HG03558 (cell line): Measurements from ENCODE around the gene CDX2.

Experiments
- ATAC-seq: cut with Tn5 transposase; IDR thresholded peaks from one replicate; pipeline ENCODE4 v1.9.1; 2021; ENCODE audit warnings: moderate number of reproducible peaks; ENCODE audit not compliant: unreplicated experiment; ENCODE audit errors: extremely low read depth

The CDX2 gene

DNA sequence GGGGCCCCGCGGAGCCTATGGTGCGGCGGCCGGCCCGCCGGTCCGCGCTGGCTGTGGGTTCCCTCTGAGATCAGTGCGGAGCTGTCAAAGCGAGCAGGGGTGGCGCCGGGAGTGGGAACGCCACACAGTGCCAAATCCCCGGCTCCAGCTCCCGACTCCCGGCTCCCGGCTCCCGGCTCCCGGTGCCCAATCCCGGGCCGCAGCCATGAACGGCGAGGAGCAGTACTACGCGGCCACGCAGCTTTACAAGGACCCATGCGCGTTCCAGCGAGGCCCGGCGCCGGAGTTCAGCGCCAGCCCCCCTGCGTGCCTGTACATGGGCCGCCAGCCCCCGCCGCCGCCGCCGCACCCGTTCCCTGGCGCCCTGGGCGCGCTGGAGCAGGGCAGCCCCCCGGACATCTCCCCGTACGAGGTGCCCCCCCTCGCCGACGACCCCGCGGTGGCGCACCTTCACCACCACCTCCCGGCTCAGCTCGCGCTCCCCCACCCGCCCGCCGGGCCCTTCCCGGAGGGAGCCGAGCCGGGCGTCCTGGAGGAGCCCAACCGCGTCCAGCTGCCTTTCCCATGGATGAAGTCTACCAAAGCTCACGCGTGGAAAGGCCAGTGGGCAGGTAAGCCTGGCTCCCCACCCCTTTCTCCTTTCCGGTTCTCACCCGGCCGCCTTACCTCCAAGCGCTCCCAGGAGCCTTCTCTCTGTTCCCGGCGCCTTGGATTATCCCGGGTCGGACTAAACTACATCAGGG, 49.0 kb downstream of the CDX2 start, which contains the start of gene PDX1:
Gene PDX1 (plus strand): TSS at position 67 of the 743 bp plus-strand sequence. CDS start 139 bp downstream, at position 206.
- no peak for ATAC-seq

DNA sequence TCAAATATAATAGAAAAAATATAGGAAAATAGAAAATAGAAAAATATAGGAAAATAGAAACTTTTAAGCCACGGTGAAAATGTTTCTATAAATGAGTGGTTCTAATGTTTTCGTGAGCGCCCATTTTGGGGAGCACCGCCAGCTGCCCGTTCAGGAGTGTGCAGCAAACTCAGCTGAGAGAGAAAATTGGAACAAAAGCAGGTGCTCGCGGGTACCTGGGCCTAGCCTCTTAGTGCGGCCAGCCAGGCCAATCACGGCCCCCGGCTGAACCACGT, 49.5 kb downstream of the CDX2 start:
- ATAC-seq: no peak

DNA sequence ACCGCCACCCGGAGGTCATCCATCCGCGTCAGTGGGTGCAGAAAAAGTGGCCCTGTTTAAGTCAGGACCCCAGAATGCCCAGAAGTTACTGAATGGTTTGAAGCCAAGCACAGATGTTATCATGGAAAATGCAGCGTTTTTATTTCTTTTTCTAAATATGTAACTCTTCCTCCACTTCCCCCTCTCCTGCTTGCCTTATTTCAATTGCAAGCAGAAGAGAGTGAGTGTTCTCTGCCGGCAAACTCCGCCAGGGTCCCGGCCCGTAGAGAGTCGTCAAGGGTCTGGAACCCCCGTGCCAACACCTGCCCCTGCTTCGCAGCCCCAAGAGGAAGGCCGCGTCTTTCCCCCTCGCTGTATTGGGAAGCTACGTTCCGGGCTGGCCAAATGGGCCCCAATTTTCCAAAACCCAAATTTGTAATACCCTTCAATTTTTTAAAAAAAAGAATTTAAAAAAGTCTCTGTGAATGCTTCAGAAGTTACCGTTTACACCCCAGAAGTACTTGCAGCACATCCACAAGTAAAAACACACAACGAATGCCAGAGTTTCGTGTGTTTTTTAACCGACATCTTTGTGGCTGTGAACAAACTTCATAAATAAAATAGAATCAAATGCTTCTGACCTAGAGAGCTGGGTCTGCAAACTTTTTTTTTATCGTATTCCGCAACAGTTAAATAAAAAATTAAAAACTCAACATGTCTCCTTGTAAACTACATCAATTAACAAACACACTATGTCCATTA, 50.0 kb downstream of the CDX2 start:
- ATAC-seq: no peak

GRCh38 chr13:27918041-27918917, 50.8 kb downstream of the CDX2 start:
- ATAC-seq: no peak

GRCh38 chr13:27917121-27917947, 51.8 kb downstream of the CDX2 start:
- no peak for ATAC-seq

- no peak for ATAC-seq
These were observed 53.6 kb downstream of the CDX2 start for GRCh38 chr13:27915301-27916207.

GRCh38 chr13:27913160-27913559, 56.0 kb downstream of the CDX2 start:
- no peak for ATAC-seq

- ATAC-seq: no peak
These were observed 57.6 kb downstream of the CDX2 start for GRCh38 chr13:27911521-27911920.
